Right lobe of liver (tissue), 6 donors: Measurements from ENCODE around the gene SEMG1. TPM values are rescaled to one million over a fixed set of nuclear protein-coding genes. Genes with fewer than 3 reads are reported as not detected.

Source experiments
- ATAC-seq, 4 donors: fragments of 200-7000 bp; cut with Tn5 transposase; one replicate each; pipeline ENCODE4 v1.9.1; 2020; ENCODE audit warnings: mild to moderate bottlenecking in 4 of 4, moderate library complexity in 4 of 4
- DNase-seq, 3 donors: peaks; one replicate each; pipeline ENCODE4 v3.0.0-alpha.2; 2020
- H3K27ac ChIP-seq, 3 donors: fragments of 200-600 bp; one replicate each; pipeline ENCODE4 v1.8.0; 2022
- H3K27me3 ChIP-seq, 2 donors: fragments of 200-600 bp; one replicate each; pipeline ENCODE4 v1.8.0; 2022
- H3K36me3 ChIP-seq, 4 donors: fragments of 200-600 bp; sonication (generic) in 1 of 4; one replicate each; pipeline versions ENCODE4 v1.5.1 to v1.8.0; 2017 to 2022; ENCODE audit warnings: control low read depth in 1 of 4
- H3K4me1 ChIP-seq, 4 donors: fragments of 200-600 bp; sonication (generic) in 1 of 4; one replicate each; pipeline versions ENCODE4 v1.5.1 to v1.8.0; 2017 to 2022; ENCODE audit warnings: control low read depth in 1 of 4
- H3K4me3 ChIP-seq, 3 donors: fragments of 200-600 bp; one replicate each; pipeline ENCODE4 v1.8.0; 2022
- H3K9me3 ChIP-seq, 4 donors: fragments of 200-600 bp; sonication (generic) in 1 of 4; one replicate each; pipeline versions ENCODE4 v1.5.1 to v1.8.0; 2017 to 2022; ENCODE audit warnings: control low read depth in 1 of 4
- CTCF ChIP-seq, 4 donors: fragments of 200-600 bp in 3 of 4; fragments of 450-650 bp in 1 of 4; IDR thresholded peaks; one replicate each; pipeline versions ENCODE4 v1.5.1 to v1.8.0; 2016 to 2022; ENCODE audit warnings: antibody characterized with exemption in 4 of 4, mild to moderate bottlenecking in 2 of 4
- POLR2A ChIP-seq: fragments of 450-650 bp; IDR thresholded peaks from one replicate; pipeline ENCODE4 v1.6.1; 2017; ENCODE audit warnings: antibody characterized with exemption, mild to moderate bottlenecking
- WGBS: methylation state at CpG from one replicate; pipeline ENCODE4 v1.1.6; 2018; ENCODE audit warnings: low coverage, low lambda C conversion rate; ENCODE audit not compliant: insufficient coverage; ENCODE audit errors: missing lambda C conversion rate; 5-methylcytosine and 5-hydroxymethylcytosine counted together
- intact Hi-C, 2 donors: fragments of 100-400 bp; cut with DNase I; formaldehyde crosslinking; loops; one replicate each; pipeline versions ENCODE4 v1.11.2 to v1.14.1; 2022
- total RNA-seq, 6 experiments: library from RNA; depleted of rRNA in 2 of 6; stranded (reverse); fragments of >200 nt in 2 of 6; fragmentation: NEBNext Ultra II Directional in 3 of 6; extraction: Animal tissue kit (Norgen Biotek cat#: 25700) in 3 of 6; gene quantifications; one replicate each; pipeline versions ENCODE4 v1.1.0 to v1.2.4, GENCODE V29; 2016 to 2023
- donor health status: DM: no; HTN: yes; CAD: no.
- donor health status: DM: no; HTN: no; CAD: no.
- donor health status: DM: no; HTN: no; CAD: no.
- donor health status: DM: no; HTN: yes; CAD: no.
- donor health status: DM: no; HTN: yes; CAD: no.

The SEMG1 gene
- total RNA-seq, 6 experiments from 2014 or later: not detected

- no peaks in the 10 kb centered on the region for H3K4me1 ChIP-seq
- 60% methylated on average over 3 of the region's 3 CpGs for WGBS
- H3K27ac ChIP-seq: no peak overlapping the region
- H3K9me3 ChIP-seq: no peaks in the 10 kb centered on the region
- no peak overlapping the region for H3K4me3 ChIP-seq
- TF ChIP-seq POLR2A: no peak
- TF ChIP-seq CTCF (IDR thresholded peaks at IDR 0.05): no peak
- DNase-seq (no peak), ATAC-seq (no peak)
- no peaks in the 10 kb centered on the region for H3K27me3 ChIP-seq
- intact Hi-C loops: no loop called here
- no peaks in the 10 kb centered on the region for H3K36me3 ChIP-seq
These were observed 14.9 kb upstream of the SEMG1 start for GRCh38 chr20:45191926-45192325.

DNA sequence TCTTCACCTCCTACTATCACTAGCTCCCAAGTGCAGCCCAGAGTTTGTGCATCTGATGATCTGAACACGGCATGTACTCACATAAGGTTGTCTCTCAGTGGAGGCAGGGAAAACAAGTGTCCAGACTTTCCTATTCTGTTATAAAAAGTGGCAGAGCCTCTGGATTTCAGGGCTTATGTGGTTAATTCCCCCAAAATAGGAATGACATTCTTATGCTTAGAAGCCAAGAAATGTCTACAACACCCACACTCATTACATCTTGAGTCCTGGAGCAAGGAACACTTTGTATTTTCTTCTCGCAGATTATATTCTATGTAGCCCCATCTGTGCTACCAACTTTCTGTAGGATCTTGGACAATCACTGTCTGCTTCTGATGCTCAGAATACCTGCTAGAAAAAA, 13.5 kb upstream of the SEMG1 start:
- no peaks in the 10 kb centered on the region for H3K4me1 ChIP-seq
- 71% methylated on average over 1 of the region's 2 CpGs for whole genome bisulfite sequencing
- ATAC-seq: no peak

GRCh38 chr20:45209924-45210323, 3.1 kb downstream of the SEMG1 start:
- Histone ChIP-seq H3K4me1 (no peaks in the 10 kb centered on the region), H3K36me3 (no peaks in the 10 kb centered on the region), H3K9me3 (no peaks in the 10 kb centered on the region), H3K4me3 (no peak overlapping the region), H3K27ac (no peak overlapping the region), H3K27me3 (no peaks in the 10 kb centered on the region)
- no peak for ATAC-seq
- 78% methylated on average over 1 of the region's 1 CpG for WGBS
- no peak for DNase-seq
- TF ChIP-seq POLR2A (no peak), CTCF (IDR thresholded peaks at IDR 0.05) (no peak)
- intact Hi-C loops: no loop called here

More for the DNA sequence above, 13.5 kb upstream of the SEMG1 start:
- H3K36me3 ChIP-seq: no peaks in the 10 kb centered on the region
- H3K27ac ChIP-seq: no peak overlapping the region
- H3K9me3 ChIP-seq: no peaks in the 10 kb centered on the region
- no peaks in the 10 kb centered on the region for H3K27me3 ChIP-seq
- no peak for DNase-seq
- TF ChIP-seq CTCF (IDR thresholded peaks at IDR 0.05) (no peak), POLR2A (no peak)
- no peak overlapping the region for H3K4me3 ChIP-seq
- intact Hi-C loops: no loop called here

- Histone ChIP-seq H3K9me3 (no peaks in the 10 kb centered on the region), H3K4me1 (no peaks in the 10 kb centered on the region), H3K4me3 (no peak overlapping the region), H3K27me3 (no peaks in the 10 kb centered on the region), H3K36me3 (no peaks in the 10 kb centered on the region), H3K27ac (no peak overlapping the region)
- no peak for DNase-seq
- intact Hi-C loops: no loop called here
- TF ChIP-seq CTCF (IDR thresholded peaks at IDR 0.05) (no peak), POLR2A (no peak)
- no peak for ATAC-seq
These were observed 5.0 kb downstream of the SEMG1 start for GRCh38 chr20:45211569-45212474.
